ENCODE measurements around the gene DNAH6.

DNA sequence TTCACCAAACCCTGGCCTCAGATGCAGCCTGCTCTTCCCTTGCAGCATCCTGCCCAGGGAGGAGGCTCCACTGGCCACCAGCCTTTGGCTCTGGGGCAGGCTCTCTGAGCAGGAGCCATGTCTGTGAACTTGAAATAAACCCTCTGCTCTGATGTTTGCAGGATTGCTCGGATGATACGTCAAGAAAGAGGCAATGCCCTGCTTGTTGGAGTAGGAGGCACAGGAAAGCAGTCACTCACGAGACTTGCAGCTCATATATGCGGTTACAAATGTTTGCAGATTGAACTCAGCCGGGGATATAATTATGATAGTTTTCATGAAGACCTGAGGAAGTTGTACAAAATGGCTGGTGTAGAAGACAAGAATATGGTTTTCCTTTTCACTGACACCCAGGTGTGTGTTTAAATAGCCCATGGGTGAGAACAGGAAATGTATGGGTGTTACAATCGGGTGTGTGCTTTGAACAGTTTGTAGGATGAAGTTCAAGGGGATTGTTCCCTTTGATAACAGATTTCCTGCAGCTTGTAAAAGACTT is 177.9 kb downstream of the DNAH6 start:
- TF ChIP-seq POLR2A (IDR thresholded peaks at IDR 0.05): no peak
- TF ChIP-seq, protein P1, sequence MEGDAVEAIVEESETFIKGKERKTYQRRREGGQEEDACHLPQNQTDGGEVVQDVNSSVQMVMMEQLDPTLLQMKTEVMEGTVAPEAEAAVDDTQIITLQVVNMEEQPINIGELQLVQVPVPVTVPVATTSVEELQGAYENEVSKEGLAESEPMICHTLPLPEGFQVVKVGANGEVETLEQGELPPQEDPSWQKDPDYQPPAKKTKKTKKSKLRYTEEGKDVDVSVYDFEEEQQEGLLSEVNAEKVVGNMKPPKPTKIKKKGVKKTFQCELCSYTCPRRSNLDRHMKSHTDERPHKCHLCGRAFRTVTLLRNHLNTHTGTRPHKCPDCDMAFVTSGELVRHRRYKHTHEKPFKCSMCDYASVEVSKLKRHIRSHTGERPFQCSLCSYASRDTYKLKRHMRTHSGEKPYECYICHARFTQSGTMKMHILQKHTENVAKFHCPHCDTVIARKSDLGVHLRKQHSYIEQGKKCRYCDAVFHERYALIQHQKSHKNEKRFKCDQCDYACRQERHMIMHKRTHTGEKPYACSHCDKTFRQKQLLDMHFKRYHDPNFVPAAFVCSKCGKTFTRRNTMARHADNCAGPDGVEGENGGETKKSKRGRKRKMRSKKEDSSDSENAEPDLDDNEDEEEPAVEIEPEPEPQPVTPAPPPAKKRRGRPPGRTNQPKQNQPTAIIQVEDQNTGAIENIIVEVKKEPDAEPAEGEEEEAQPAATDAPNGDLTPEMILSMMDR (IDR thresholded peaks at IDR 0.05): no peak

Measured in heart left ventricle (tissue), 13 donors.